GM19035 (cell line): ENCODE data around the gene CD24.
"Not testable (repeated sequence)": the region's sequence is repeated elsewhere in the genome, so short reads cannot be mapped to it uniquely, and the experiment has no call there.

Source experiments
- ATAC-seq: cut with Tn5 transposase; IDR thresholded peaks from one replicate; pipeline ENCODE4 v1.9.1; 2021; ENCODE audit not compliant: unreplicated experiment

Gene CD24

DNA sequence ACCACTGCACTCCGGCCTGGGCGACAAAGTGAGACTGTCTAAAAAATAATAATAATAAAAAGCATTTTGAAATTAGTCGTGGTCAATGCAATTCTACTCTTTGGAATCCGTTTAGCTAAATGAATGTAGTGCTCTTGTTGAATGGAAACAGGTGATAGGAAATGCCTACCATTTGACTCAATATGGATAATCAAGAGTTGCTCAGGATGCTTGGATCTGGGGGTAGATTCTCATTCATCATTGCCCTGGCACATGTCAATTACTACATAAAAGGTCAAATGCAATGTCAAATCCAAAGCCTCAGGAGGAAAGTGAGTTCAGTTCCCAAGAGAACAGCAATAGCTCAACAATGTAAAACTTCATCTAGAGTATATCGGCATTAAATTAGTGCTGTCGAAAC, 3.8 kb downstream of the CD24 start:
- ATAC-seq = not testable (repeated sequence)

DNA sequence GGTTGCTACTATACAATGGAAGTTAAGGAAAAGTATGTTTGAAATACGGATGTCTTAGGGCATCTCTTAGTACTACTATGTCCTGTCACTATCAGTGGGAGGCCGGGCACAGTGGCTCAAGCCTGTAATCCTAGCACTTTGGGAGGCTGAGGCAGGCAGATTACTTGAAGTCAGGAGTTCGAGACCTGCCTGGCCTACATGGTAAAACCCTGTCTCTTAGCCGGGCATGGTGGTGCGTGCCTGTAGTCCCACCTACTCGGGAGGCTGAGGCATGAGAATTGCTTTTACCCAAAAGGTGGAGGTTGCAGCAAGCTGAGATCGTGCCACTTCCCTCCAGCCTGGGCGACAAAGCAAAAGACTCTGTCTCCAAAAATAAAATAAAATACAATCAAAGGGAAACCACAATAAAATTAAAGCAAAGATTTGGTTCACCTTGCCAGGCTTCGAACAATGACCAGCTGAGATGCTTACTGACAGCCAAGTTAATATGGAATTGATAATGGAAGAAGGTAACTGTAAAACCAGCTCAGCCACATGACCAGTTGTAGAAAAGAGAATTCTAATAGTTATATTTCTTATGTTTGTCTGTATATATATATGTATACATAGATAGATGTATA, 6.5 kb downstream of the CD24 start:
- no peak for ATAC-seq

DNA sequence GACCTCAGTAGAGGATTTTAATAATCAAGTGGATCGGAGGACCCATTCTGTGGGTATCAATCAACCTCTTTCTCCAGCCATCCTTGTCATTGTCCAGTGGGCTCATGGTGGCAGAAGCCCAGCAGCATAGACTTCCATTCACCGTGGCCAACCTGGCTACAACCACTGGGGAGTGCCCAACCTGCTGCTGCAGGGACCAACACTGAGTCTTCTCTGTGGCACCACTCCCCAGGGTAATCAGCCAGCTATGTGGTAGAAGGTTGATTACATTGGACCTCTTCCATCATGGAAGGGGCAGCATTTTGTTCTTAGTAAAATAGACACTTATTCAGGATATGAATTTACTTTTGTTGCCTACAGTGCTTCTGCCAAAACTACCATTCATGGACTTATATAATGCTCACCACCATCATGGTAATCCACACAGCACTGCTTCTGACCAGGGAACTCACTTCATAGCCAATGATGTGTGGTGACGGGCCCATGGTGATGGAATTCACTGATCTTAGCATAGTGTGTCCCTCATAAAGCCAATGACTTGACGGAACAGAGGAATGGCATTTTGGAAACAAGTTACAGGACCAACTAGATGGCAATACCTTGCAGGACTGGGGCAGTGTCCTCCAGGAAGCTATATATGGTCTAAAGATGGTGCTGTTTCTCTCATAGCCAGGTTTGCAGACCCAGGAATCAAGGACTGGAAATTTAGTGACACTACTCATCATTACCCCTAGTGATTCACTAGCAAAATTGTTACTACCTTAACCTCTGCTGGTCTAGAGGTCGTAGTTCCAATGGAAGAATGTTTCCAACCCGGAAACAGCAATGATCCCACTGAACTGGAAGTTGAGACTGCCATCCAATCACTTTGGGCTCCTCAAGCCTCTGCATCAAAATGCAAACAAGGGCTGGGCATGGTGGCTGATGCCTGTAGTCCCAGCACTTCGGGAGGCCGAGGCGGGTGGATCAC, 7.6 kb downstream of the CD24 start:
- no peak for ATAC-seq

DNA sequence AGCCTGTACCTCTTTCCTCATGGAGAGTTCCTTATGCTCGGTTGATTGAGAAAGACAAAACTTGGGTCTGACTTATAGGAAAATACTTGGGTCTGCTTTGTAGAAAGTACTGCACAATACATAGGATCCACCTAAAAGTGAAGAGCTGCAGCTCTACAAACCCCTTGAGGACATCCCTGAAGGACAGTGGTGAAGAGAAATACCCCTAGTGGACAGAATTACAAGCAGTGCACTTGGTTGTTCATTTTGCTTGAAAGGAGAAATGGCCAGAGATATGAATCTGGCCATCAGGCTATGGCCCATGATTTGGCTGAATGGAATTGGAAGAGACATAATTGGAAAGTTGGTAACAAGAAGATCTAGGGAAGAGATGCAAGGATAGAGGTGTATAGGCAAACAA, 8.3 kb downstream of the CD24 start:
- ATAC-seq = no peak

DNA sequence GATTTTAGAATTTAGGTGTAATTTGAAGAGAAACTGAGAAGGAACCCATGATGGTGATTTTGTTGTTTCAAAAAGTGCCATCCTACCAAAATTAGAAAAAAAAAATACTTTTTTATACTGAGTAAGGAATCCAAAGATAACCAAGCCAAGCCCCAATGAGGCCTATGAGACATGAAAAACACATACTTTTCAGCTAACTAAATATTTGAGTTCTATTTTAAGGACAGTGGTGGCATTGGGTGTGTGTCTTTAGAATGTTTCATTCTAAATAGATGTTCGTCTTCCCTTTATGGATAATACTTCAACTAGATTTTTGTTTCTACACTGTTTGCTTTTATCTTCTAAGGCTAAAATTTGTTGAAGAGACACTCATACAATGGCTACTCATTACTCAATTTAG, 9.6 kb downstream of the CD24 start:
- ATAC-seq = no peak

DNA sequence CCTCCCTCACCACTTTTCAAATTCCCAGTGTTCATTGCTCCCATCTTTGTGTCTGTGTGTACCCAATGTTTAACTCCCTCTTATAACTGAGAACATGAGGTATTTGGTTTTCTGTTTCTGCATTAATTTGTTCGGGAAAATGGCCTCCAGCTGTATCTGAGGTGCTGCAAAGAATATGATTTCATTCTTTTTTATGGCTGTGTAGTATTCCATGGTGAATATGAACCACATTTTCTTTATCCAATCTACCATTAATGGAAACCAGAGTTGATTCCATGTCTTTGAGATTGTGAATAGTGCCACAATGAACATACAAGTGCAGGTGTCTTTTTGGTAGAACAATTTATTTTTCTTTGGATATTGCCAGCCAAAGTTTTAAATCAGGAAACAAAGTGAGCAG, 10.4 kb downstream of the CD24 start:
- no peak for ATAC-seq

DNA sequence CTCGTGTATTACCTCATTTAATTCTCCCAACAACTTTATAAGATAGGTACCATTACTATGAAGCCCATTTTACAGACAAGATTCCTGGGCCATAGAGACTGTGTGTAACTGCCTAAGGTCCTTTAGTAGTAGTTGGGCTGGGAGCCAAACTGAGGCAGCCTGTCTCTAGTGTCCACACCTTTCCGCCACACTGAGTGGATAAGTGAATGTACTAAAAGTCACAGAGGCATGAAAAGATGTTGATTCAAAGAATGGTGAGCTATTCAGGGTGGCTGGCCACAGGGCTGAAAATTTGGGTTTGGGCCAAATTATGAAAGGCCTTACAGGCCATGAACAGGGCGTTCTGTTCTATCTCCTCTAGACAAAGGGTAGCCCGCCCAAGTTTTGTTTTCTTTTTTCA, 11.0 kb downstream of the CD24 start:
- no peak for ATAC-seq

DNA sequence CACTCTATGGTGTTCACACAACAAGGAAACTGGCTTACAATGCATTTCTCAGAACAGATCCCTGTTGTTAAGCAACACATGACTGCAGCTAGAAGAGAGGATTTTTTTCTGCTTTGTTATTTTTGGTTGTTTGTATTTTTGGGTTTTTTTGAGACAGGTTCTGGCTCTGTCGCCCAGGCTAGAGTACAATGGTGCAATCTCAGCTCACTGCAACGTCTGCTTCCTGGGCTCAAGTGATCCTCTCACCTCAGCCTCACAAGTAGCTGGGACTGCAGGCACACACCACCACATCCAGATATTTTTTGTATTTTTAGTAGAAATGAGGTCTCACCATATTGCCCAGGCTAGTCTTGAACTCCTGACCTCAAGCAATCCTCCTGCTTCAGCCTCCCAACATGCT, 12.7 kb downstream of the CD24 start:
- no peak for ATAC-seq

DNA sequence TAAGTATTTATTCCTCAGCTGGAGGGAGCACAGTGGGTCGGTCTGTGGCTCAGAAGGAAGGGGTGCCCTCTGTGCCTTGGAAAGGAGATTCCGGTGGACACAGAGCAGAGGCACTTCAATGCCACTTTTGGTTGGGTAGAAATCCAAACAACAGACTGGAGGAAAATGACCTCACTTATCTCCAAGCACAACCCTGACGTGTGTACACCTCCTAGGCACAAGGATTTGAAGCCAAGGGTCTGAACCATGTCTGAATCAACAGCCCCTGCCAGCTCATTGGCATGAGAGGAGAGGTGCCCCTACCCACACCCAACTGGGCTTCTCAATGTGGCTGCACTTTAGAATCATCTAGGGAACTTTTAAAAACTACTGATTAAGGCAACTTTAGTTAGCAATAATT, 13.4 kb downstream of the CD24 start:
- no peak for ATAC-seq

DNA sequence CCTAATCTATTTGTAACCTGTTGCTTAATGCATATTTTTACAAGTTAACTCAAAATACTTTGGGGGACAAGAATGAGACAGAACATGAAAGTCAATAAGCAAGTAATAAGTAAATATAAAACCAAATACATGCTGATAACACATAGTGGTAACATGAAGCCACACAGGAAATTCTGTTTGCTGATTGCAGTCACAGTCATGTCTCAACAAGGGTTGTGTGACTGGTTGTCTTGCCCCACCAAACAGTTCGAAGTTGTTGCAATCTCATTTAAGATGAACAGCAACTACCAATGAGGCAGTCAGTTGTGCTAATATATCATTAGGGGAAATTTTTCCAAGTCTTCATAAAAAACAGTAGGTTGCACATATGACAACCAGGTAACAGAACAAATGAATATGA, 14.5 kb downstream of the CD24 start:
- ATAC-seq = no peak

DNA sequence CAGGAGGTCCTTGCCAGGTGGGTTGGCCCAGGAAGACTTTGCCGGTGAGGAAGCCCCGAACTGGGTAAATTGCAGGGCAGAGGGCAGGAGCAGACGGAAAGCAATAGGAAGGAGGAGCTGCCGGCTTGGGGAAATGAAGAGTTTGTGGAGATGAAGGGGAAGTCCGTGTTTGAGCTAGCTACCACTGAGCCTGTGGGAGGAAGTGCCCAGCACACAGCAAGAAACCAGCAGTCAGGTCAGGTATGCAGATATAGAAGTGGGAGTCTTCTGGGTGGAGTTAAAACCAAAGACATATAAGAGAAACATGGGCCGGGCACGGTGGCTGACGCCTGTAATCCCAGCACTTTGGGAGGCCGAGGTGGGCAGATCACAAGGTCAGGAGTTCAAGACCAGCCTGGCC, 34.7 kb downstream of the CD24 start:
- ATAC-seq = no peak

DNA sequence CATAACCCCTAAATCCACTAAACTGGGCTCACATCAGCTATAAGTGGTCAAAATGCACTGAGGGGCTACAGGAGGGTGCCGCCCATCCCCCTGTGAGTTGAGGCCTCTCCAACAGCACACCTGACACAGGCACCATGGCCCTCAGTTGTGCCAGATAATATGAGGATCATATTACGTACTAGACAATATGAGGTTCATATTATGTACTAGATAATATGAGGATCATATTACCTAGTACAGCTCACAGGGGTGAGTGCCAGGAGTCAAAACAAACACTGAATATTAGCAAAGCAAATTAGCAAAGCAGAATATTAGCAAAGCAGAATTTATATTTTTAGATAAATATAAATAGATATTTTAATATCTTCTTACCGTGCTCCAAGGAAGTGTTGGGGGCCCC, 35.3 kb downstream of the CD24 start:
- no peak for ATAC-seq

DNA sequence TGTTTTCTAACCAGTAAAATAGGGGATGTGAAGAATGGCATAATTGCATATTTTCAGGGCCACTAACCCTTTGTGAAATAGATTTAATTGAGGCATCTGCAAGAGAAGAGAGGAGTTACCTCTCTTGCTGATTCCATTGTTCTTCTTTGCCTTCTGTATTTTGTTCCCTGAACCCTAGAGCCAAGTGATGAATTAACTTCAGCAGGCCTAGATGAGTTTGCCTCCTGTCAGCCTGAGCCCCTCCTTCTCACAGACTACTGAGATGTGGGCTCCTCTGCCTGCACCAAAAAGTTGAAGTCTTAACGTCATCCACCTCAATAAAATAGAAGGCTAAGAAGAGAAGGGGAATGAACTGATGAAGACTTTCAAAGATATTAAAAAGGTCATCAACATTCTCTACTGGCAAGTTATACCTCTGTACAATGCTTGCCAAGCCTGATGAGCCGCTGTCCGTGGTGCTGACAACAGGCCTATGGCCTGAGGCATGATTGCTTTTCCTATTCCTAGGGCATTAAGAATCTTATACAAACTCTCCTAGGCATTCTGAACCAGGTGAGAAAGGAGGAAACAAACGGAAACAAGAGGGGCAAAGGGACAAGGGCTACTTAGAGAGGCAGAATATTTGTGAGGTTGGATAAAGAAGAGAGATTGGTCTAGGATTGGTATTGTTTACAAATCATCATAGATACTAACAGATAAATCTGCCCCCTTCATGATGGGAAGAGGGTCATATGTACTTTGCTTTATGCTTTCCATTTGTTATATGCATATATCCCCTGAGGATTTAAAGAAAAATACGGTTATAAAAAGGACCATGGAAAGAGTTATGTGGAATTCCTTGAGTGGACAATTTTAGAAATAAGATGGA, 46.8 kb downstream of the CD24 start:
- no peak for ATAC-seq

DNA sequence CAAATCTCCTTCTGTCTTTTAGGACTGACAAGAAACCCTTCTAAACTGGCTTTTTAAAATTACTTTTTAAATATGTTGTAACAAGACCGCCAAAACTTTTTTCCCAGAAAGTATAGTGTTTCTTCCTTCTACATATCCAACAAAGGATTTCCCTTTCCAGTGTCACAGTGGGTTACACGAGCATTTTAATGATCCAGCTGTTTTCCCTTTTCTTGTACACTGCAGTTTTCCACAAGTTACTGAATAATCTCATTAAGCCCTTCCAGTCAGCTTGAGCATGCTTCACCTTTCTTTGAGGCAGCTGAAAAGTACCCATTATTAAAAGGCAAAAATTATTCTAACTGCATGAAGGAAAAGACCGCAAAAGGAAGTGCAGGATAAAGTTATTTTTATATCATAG, 48.6 kb downstream of the CD24 start:
- no peak for ATAC-seq

DNA sequence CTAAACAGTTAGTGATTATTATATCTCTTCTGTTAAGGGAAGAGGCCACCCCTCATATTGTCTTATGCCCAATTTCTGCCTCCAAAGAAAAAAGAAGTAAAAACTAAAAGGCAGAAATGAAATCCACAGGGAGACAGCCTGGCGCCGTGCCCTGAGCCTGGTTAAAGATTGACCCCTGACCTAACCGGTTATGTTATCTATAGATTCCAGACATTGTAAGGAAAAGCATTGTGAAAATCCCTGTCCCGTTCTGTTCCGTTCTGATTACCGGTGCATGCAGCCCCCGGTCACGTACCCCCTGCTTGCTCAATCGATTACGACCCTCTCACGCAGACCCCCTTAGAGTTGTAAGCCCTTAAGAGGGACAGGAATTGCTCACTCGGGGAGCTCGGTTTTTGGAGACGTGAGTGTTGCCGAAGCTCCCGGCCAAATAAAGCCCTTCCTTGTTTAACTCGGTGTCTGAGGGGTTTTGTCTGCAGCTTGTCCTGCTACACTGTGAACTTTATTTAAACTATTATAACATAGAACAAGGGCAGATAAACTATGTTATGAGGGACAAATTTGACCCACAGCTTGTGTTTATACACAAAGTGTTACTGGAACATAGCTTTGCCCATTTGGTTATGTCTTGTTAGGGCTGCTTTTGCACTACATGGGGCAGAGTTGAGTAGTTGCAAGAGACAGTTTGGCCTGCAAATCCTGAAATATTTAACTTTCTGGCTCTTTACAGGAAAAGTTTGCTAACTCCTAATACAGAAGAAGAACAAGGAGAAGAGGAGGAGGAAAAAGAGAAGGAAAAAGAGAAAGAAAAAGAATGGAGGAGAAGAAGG, 49.6 kb downstream of the CD24 start:
- no peak for ATAC-seq

DNA sequence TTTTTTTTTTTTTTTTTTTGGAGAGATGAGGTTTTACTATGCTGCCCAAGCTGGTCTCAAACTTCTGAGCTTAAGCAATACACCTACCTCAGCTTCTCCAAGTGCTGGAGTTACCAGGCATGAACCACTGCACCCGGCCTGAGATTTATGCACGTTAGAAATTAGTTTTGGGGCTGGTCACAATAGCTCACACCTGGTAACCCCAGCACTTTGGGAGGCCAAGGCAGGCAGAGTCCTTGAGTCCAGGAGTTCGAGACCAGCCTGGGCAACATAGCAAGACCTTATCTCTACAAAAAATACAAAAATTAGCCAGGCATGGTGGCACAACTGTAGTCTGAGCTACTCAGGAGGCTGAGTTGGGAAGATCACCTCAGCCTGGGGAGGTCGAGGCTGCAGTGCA, 51.9 kb downstream of the CD24 start:
- ATAC-seq = no peak
